GM10248 (cell line): ENCODE measurements around the gene WDFY4.

Experiments used
- CTCF ChIA-PET: fragments of 300-600 bp; sonication (Branson Sonifier 250); formaldehyde crosslinking; extraction: SDS; loops from one replicate; lab custom pipeline; 2021; ENCODE audit warnings: antibody characterized with exemption; lab: Yijun Ruan, JAX
- POLR2A ChIA-PET: fragments of 350-650 bp; sonication (Branson Sonifier 250); formaldehyde crosslinking; extraction: SDS; loops from one replicate; lab custom pipeline; 2020; ENCODE audit warnings: antibody characterized with exemption; lab: Yijun Ruan, JAX
- DNase-seq: peaks from one replicate; pipeline ENCODE4 v3.0.0; 2012; ENCODE audit errors: extremely low spot score
- CTCF ChIP-seq: IDR thresholded peaks from 2 replicates; pipeline ENCODE4 v1.5.1; 2012; ENCODE audit warnings: mild to moderate bottlenecking, low read depth; ENCODE audit errors: extremely low read depth, missing control alignments, control extremely low read depth

WDFY4 gene

GRCh38 chr10:48970654-48971053 is 286.0 kb downstream of the WDFY4 start:
- no peak for TF ChIP-seq CTCF
- no peak for DNase-seq
- CTCF ChIA-PET: interaction anchor here (1.4 to 2.3 kb wide), 2 partner anchors 10 to 14 kb away, joined by 7 read pairs; no protein-coding TSS in a partner anchor
- POLR2A ChIA-PET: no interaction called here

GRCh38 chr10:48973065-48973464 is 288.4 kb downstream of the WDFY4 start:
- CTCF ChIA-PET: no interaction called here
- DNase-seq: no peak
- TF ChIP-seq CTCF: no peak
- POLR2A ChIA-PET: no interaction called here

- CTCF ChIA-PET: interaction anchor here (1.0 kb wide), 1 partner anchor 9 kb away, joined by 3 read pairs; no protein-coding TSS in a partner anchor
- POLR2A ChIA-PET: no interaction called here
- no peak for TF ChIP-seq CTCF
- DNase-seq: no peak
These were observed 290.0 kb downstream of the WDFY4 start for GRCh38 chr10:48974510-48975156.

- no peak for TF ChIP-seq CTCF
- ChIA-PET POLR2A (no interaction called here), CTCF (interaction anchor here (1.1 to 1.3 kb wide), 3 partner anchors 10 to 537 kb away, joined by 3 to 4 read pairs (median 4); no protein-coding TSS in a partner anchor)
- no peak for DNase-seq
These were observed 291.5 kb downstream of the WDFY4 start for GRCh38 chr10:48976196-48976595.

- no peak for TF ChIP-seq CTCF
- POLR2A ChIA-PET: no interaction called here
- DNase-seq: no peak
- CTCF ChIA-PET: interaction anchor here (0.8 to 2.3 kb wide), 4 partner anchors 10 to 541 kb away, joined by 3 to 7 read pairs (median 4); no protein-coding TSS in a partner anchor
These were observed 293.6 kb downstream of the WDFY4 start for GRCh38 chr10:48978318-48978717.

- ChIA-PET CTCF (interaction anchor here (0.6 to 2.3 kb wide), 9 partner anchors 11 to 538 kb away, joined by 3 to 7 read pairs (median 3); no protein-coding TSS in a partner anchor), POLR2A (no interaction called here)
- peak; percentile 62 for TF ChIP-seq CTCF
- DNase-seq: peak; percentile 76
These were observed 296.7 kb downstream of the WDFY4 start for GRCh38 chr10:48981310-48981907.
